Measurements from ENCODE around the gene RCE1.
"Not testable (repeated sequence)": the region's sequence is repeated elsewhere in the genome, so short reads cannot be mapped to it uniquely, and the experiment has no call there.

The RCE1 gene, protein sequence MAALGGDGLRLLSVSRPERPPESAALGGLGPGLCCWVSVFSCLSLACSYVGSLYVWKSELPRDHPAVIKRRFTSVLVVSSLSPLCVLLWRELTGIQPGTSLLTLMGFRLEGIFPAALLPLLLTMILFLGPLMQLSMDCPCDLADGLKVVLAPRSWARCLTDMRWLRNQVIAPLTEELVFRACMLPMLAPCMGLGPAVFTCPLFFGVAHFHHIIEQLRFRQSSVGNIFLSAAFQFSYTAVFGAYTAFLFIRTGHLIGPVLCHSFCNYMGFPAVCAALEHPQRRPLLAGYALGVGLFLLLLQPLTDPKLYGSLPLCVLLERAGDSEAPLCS

DNA sequence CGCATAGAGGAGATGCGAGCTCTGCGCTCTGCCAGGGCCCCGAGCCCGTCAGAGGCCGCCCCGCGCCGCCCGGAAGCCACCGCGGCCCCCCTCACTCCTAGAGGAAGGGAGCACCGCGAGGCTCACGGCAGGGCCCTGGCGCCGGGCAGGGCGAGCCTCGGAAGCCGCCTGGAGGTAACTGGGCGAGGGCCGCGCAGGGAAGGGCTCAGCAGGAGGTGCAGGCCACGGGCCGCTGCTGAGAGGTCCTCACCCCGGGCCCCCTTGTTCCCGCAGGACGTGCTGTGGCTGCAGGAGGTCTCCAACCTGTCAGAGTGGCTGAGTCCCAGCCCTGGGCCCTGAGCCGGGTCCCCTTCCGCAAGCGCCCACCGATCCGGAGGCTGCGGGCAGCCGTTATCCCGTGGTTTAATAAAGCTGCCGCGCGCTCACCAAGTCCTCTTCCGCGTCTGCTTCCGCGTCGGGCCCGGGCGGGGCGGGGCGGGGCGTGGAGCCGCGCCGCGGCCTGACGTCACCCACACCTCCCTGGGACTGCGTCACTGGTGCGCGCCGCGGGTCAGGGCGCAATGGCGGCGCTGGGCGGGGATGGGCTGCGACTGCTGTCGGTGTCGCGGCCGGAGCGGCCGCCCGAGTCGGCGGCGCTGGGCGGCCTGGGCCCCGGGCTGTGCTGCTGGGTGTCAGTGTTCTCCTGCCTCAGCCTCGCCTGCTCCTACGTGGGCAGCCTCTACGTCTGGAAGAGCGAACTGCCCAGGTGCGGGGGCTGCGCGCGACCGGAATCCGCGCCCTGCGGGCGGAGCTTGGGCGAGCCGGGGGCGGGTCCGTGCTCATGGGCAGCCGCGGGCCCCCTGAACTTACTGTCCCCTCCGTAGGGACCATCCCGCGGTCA, at the start of gene RCE1:
RCE1 (plus strand) TSS at position 546 of the 880 bp plus-strand sequence; CDS start at position 561, 15 bp downstream.
- Histone ChIP-seq H3K27me3 (replicated peaks) (no peaks in the 10 kb centered on the region), H3K36me3 (replicated peaks) (peaks cover 24% of the 10 kb centered on the region)

DNA sequence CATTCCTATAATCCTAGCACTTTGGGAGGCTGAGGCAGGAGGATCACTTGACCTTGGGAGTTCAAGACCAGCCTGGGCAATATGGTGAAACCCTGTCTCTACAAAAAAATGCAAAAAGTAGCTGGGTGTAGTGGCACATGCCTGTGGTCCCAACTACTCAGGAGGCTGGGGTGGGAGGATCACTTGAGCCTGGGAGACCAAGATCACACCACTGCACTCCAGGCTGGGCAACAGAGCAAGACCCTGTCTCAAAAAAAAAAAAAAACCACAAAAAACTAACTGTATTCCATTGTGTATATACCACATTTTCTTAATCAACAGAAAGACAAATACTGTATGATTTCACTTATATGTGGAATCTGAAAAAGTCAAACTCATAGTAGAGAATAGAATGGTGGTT, 43.4 kb upstream of the RCE1 start:
- H3K36me3 ChIP-seq (replicated peaks); H3K27me3 ChIP-seq (replicated peaks); H3K4me3 ChIP-seq (ENCODE audit: low read depth, low read length); H3K27ac ChIP-seq; DNase-seq; in situ Hi-C loops (cut with HindIII; ENCODE audit: low pct_ligation_motif_present, low sequenced_read_pairs): not testable (repeated sequence)

More for the DNA sequence above, at the start of gene RCE1:
- TF ChIP-seq, protein P1, sequence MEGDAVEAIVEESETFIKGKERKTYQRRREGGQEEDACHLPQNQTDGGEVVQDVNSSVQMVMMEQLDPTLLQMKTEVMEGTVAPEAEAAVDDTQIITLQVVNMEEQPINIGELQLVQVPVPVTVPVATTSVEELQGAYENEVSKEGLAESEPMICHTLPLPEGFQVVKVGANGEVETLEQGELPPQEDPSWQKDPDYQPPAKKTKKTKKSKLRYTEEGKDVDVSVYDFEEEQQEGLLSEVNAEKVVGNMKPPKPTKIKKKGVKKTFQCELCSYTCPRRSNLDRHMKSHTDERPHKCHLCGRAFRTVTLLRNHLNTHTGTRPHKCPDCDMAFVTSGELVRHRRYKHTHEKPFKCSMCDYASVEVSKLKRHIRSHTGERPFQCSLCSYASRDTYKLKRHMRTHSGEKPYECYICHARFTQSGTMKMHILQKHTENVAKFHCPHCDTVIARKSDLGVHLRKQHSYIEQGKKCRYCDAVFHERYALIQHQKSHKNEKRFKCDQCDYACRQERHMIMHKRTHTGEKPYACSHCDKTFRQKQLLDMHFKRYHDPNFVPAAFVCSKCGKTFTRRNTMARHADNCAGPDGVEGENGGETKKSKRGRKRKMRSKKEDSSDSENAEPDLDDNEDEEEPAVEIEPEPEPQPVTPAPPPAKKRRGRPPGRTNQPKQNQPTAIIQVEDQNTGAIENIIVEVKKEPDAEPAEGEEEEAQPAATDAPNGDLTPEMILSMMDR (IDR thresholded peaks at IDR 0.05; ENCODE audit: low read depth, low read length, missing control alignments), result no peak
- Histone ChIP-seq H3K4me3 (ENCODE audit: low read depth, low read length) (peak within 1 kb of the TSS; percentile 99), H3K27ac (peak within 1 kb of the TSS; percentile 97)
- in situ Hi-C loops (cut with HindIII; ENCODE audit: low pct_ligation_motif_present, low sequenced_read_pairs), result no loop called here
- peak; percentile 74 for DNase-seq

DNA sequence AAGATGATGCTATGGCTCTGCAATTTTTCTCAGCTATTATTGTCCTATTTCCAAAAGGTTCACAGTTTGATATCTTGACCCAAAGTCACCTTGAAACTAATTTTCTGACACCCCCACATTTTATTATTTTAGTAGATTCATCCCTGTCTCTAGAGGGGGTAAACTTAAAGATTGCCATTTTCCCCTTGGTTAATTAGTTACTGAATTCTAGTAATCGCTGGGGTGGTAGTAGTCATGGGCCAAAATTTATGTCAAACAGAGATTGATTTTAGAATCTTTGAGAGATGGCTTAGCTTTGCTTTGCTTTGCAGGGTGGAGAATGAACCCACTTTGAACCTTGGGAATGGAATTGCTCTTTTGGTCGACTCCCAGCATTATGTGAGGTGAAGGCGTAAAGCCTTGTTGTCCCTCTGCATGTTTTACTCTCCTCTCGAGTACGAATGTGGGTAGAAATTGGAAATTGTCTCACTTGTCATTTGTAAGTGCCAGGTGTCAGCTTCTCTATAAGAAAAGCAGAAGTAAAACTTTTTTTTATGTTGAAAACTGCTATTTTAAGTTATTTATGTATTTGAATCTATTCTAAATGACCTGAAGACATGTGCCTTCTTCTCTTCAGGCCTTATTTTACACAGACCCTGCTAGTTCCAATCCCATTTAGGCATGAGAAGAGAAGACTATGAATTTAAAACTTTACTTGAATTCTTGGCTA, 42.4 kb upstream of the RCE1 start:
- no peaks in the 10 kb centered on the region for H3K27me3 ChIP-seq (replicated peaks)
- in situ Hi-C loops (cut with HindIII; ENCODE audit: low pct_ligation_motif_present, low sequenced_read_pairs), result no loop called here
- DNase-seq, result no peak
- no peak overlapping the region for H3K4me3 ChIP-seq (ENCODE audit: low read depth, low read length)
- no peaks in the 10 kb centered on the region for H3K36me3 ChIP-seq (replicated peaks)
- TF ChIP-seq, protein P1 (IDR thresholded peaks at IDR 0.05; ENCODE audit: low read depth, low read length, missing control alignments), result no peak
- no peak overlapping the region for H3K27ac ChIP-seq

DNA sequence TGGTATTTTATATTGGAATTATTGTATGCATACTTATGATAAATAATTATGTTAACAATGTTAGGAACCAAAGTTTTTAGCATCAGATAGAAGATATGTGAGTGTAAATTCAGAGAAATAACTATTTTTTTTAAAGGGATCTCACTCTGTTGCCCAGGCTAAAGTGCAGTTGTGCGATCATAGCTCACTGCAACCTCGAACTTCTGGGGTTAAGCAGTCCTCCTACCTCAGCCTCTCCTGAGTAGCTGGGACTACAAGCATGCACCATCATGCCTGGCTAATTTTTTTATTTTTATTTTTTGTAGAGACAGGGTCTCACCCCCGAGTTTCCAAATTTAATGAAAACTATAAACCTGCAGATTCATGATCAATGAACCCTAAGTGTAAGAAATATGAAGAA, 33.6 kb upstream of the RCE1 start:
- Histone ChIP-seq H3K27me3 (replicated peaks) (no peaks in the 10 kb centered on the region), H3K27ac (no peak overlapping the region), H3K36me3 (replicated peaks) (no peaks in the 10 kb centered on the region), H3K4me3 (ENCODE audit: low read depth, low read length) (no peak overlapping the region)
- no peak for DNase-seq
- in situ Hi-C loops (cut with HindIII; ENCODE audit: low pct_ligation_motif_present, low sequenced_read_pairs), result no loop called here
- TF ChIP-seq, protein P1 (IDR thresholded peaks at IDR 0.05; ENCODE audit: low read depth, low read length, missing control alignments), result no peak

DNA sequence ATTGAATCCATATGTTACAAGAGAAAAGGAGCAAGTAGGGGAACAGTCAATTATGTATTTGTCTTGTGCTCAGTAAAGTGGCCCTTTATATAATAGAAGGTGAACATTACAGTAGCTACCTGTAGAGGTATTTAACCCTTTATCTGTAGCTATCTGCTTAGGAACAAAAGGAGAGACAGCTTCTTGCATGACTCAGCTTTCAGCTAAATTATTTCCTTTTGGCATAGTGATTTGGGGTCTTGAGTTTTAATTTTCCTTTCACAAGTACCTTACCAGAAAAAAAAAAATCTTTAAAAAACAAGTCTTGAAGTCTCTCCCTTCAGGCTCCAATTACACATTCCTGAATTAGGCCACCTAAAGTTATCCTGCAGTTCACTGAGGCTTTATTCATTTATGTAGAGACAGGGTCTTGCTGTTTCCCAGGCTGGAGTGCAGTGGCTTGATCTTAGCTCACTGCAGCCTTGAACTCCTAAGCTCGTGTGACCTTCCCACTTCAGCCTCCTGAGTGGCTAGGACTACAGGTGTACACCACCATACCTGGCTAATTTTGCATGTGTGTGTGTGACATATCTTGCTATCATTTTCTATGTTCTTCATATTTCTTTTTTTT, 32.6 kb upstream of the RCE1 start:
- no peak overlapping the region for H3K4me3 ChIP-seq (ENCODE audit: low read depth, low read length)

More for the DNA sequence above, 32.6 kb upstream of the RCE1 start:
- no peak overlapping the region for H3K27ac ChIP-seq
- DNase-seq, result no peak
- TF ChIP-seq, protein P1 (IDR thresholded peaks at IDR 0.05; ENCODE audit: low read depth, low read length, missing control alignments), result no peak
- H3K36me3 ChIP-seq (replicated peaks), result no peaks in the 10 kb centered on the region
- in situ Hi-C loops (cut with HindIII; ENCODE audit: low pct_ligation_motif_present, low sequenced_read_pairs), result no loop called here
- H3K27me3 ChIP-seq (replicated peaks), result no peaks in the 10 kb centered on the region

Measured in brain microvascular endothelial cell (primary cell).